ENCODE measurements around the gene NR2F6.
A peak's percentile ranks its signal among the peaks of the same experiment; 100 is the strongest.

The NR2F6 gene

GRCh38 chr19:17254636-17255035, 8.9 kb upstream of the NR2F6 start:
- TF ChIP-seq ZBTB7A (IDR thresholded peaks at IDR 0.05; ENCODE audit: low read depth) (no peak), YY1 (IDR thresholded peaks at IDR 0.05; ENCODE audit: low read depth) (no peak), FOXM1 (IDR thresholded peaks at IDR 0.05; ENCODE audit: borderline replicate concordance, low read depth) (no peak), NFIC (IDR thresholded peaks at IDR 0.05) (no peak), MAX (IDR thresholded peaks at IDR 0.05) (no peak), RAD21 (IDR thresholded peaks at IDR 0.05; ENCODE audit: low read depth) (no peak), USF1 (IDR thresholded peaks at IDR 0.05) (no peak), EP300 (IDR thresholded peaks at IDR 0.05; ENCODE audit: borderline replicate concordance) (no peak), EGR1 (IDR thresholded peaks at IDR 0.05) (no peak), REST (IDR thresholded peaks at IDR 0.05; ENCODE audit: low read depth) (no peak), CEBPB (IDR thresholded peaks at IDR 0.05) (no peak), CREB1 (IDR thresholded peaks at IDR 0.05; ENCODE audit: low read depth) (no peak), TCF12 (IDR thresholded peaks at IDR 0.05; ENCODE audit: low read depth) (no peak), TEAD4 (IDR thresholded peaks at IDR 0.05) (no peak), TAF1 (IDR thresholded peaks at IDR 0.05; ENCODE audit: low read depth) (no peak)

DNA sequence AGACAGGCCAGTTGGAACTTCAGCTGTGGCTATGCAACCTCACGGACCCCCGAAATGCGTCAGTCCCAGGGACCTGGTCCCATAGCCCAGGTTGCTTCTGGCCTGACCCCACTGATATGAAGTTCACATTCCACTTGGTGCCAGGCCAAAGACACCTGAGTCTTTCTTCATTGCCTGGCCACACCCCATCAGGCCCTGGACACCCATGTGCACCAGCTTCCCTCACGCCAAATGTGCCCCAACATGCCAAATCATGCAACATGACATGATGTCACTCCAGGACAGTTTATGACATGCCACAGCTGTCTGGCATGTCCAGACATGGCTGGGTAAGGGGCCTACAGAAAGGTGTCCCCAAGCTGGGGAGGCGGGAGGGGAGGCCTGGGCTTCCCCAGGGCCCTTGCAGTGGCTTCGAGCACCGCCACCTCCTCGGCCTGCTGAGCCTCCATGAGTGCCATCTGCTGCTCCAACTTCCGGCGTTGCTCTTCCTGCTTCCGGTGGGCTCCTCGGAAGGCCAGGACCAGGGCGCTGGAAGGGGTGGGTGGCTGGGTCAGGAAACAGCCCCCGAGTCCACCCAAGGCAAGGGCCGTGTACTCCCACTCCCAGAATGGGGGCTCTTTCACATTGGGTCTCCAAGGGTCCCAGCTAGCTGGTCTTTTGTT, 4.3 kb upstream of the NR2F6 start:
- TF ChIP-seq CREB1 (IDR thresholded peaks at IDR 0.05; ENCODE audit: low read depth) (no peak), TCF12 (IDR thresholded peaks at IDR 0.05; ENCODE audit: low read depth) (no peak), YY1 (IDR thresholded peaks at IDR 0.05; ENCODE audit: low read depth) (no peak), CEBPB (IDR thresholded peaks at IDR 0.05) (no peak), TAF1 (IDR thresholded peaks at IDR 0.05; ENCODE audit: low read depth) (no peak), REST (IDR thresholded peaks at IDR 0.05; ENCODE audit: low read depth) (no peak), EGR1 (IDR thresholded peaks at IDR 0.05) (no peak), USF1 (IDR thresholded peaks at IDR 0.05) (no peak), RAD21 (IDR thresholded peaks at IDR 0.05; ENCODE audit: low read depth) (no peak), EP300 (IDR thresholded peaks at IDR 0.05; ENCODE audit: borderline replicate concordance) (no peak), MAX (IDR thresholded peaks at IDR 0.05) (no peak), FOXM1 (IDR thresholded peaks at IDR 0.05; ENCODE audit: borderline replicate concordance, low read depth) (no peak), NFIC (IDR thresholded peaks at IDR 0.05) (no peak), TEAD4 (IDR thresholded peaks at IDR 0.05) (no peak), ZBTB7A (IDR thresholded peaks at IDR 0.05; ENCODE audit: low read depth) (no peak)

- peak; percentile 30; the same call in 1 of the 2 replicates for TF ChIP-seq USF1 (IDR thresholded peaks at IDR 0.05)
- TF ChIP-seq RAD21 (IDR thresholded peaks at IDR 0.05; ENCODE audit: low read depth), result no peak; the same call in 1 of the 2 replicates
- TF ChIP-seq YY1 (IDR thresholded peaks at IDR 0.05; ENCODE audit: low read depth), result no peak
- no peak for TF ChIP-seq CEBPB (IDR thresholded peaks at IDR 0.05)
- no peak for TF ChIP-seq TEAD4 (IDR thresholded peaks at IDR 0.05)
- TF ChIP-seq REST (IDR thresholded peaks at IDR 0.05; ENCODE audit: low read depth), result no peak
- peak; percentile 88 for TF ChIP-seq TCF12 (IDR thresholded peaks at IDR 0.05; ENCODE audit: low read depth)
- peak; percentile 68 for TF ChIP-seq MAX (IDR thresholded peaks at IDR 0.05)
- TF ChIP-seq NFIC (IDR thresholded peaks at IDR 0.05), result peak; percentile 66
- no peak for TF ChIP-seq EGR1 (IDR thresholded peaks at IDR 0.05)
- peak; percentile 65; the same call in 1 of the 2 replicates for TF ChIP-seq ZBTB7A (IDR thresholded peaks at IDR 0.05; ENCODE audit: low read depth)
- no peak for TF ChIP-seq FOXM1 (IDR thresholded peaks at IDR 0.05; ENCODE audit: borderline replicate concordance, low read depth)
- TF ChIP-seq EP300 (IDR thresholded peaks at IDR 0.05; ENCODE audit: borderline replicate concordance), result peak; percentile 74
- TF ChIP-seq TAF1 (IDR thresholded peaks at IDR 0.05; ENCODE audit: low read depth), result peak; percentile 17; the same call in 1 of the 2 replicates
- TF ChIP-seq CREB1 (IDR thresholded peaks at IDR 0.05; ENCODE audit: low read depth), result peak; percentile 45; the same call in 1 of the 2 replicates
Measured at GRCh38 chr19:17248011-17248776, 2.5 kb upstream of the NR2F6 start.
